GM12878 (cell line): ENCODE measurements around the gene OTX2. TPM values are rescaled to one million over a fixed set of nuclear protein-coding genes. Genes with fewer than 3 reads are reported as not detected.

Experiments used
- ATAC-seq: fragments of 200-7000 bp; cut with Tn5 transposase; 3 replicates; pipeline ENCODE4 v1.9.1; 2020; ENCODE audit warnings: mild to moderate bottlenecking, moderate library complexity
- BruUV-seq: library from RNA; stranded (reverse); fragments of 400-500 nt; replicated peaks from 2 replicates; lab custom pipeline; 2021; lab: Mats Ljungman, UMichigan
- CTCF ChIA-PET: fragments of 300-600 bp; sonication (Branson Sonifier 250); formaldehyde crosslinking; extraction: SDS; loops from one replicate; lab custom pipeline; 2021; ENCODE audit warnings: inconsistent platforms; lab: Yijun Ruan, JAX
- POLR2A ChIA-PET: fragments of 350-600 bp; formaldehyde crosslinking; extraction: SDS; loops from one replicate; lab custom pipeline; 2021; ENCODE audit warnings: inconsistent platforms; lab: Charles Lee
- RAD21 ChIA-PET: fragments of 300-600 bp; sonication (Branson Sonifier 250); formaldehyde crosslinking; loops from one replicate; lab custom pipeline; 2023; ENCODE audit warnings: antibody characterized with exemption; ENCODE audit not compliant: unreplicated experiment; lab: Charles Lee
- SMC1A ChIA-PET: fragments of 300-600 bp; sonication (Branson Sonifier 250); formaldehyde crosslinking; loops from one replicate; lab custom pipeline; 2023; ENCODE audit not compliant: unreplicated experiment, uncharacterized antibody; lab: Charles Lee
- DNase-seq: peaks from one replicate; pipeline ENCODE4 v3.0.0-alpha.2; 2011; ENCODE audit warnings: low read depth, low spot score
- FAIRE-seq: peaks from 3 replicates; lab custom pipeline; 2011; peaks lifted over from hg19 to GRCh38; lab: Jason Lieb, UNC
- H2AFZ ChIP-seq: 2 replicates; pipeline ENCODE4 v1.6.0; 2011; ENCODE audit warnings: low read depth, low read length, control low read depth; ENCODE audit not compliant: control insufficient read depth
- H3K27ac ChIP-seq: 2 replicates; pipeline ENCODE4 v1.5.1; 2011; ENCODE audit warnings: control low read depth; ENCODE audit not compliant: control insufficient read depth, insufficient read depth
- H3K27me3 ChIP-seq, 2 experiments: replicated peaks in 1 of 2; 2 replicates each; pipeline versions ENCODE4 v1.6.0 to v1.6.1; 2011; ENCODE audit warnings: low read length in 1 of 2; ENCODE audit not compliant: control insufficient read depth in 2 of 2, insufficient read depth in 2 of 2
- H3K36me3 ChIP-seq, 2 experiments: 2 replicates each; pipeline ENCODE4 v1.5.1; 2011; ENCODE audit warnings: low read length in 1 of 2; ENCODE audit not compliant: control insufficient read depth in 2 of 2, insufficient read depth in 2 of 2
- H3K4me1 ChIP-seq: 2 replicates; pipeline ENCODE4 v1.6.1; 2011; ENCODE audit warnings: mild to moderate bottlenecking, low read length, moderate library complexity, mixed read lengths; ENCODE audit not compliant: control insufficient read depth, insufficient read depth
- H3K4me2 ChIP-seq: 2 replicates; pipeline ENCODE4 v1.6.0; 2011; ENCODE audit warnings: control low read depth; ENCODE audit not compliant: control insufficient read depth, insufficient read depth
- H3K4me3 ChIP-seq: fragments of 200-600 bp; sonication (generic); 2 replicates; pipeline ENCODE4 v1.5.1; 2016
- H3K79me2 ChIP-seq: 2 replicates; pipeline ENCODE4 v1.6.0; 2011; ENCODE audit warnings: low read length; ENCODE audit not compliant: control insufficient read depth, insufficient read depth
- H3K9ac ChIP-seq: 2 replicates; pipeline ENCODE4 v1.8.0; 2011; ENCODE audit warnings: low read length, control low read depth, mixed read lengths; ENCODE audit not compliant: control insufficient read depth, insufficient read depth
- H3K9me3 ChIP-seq: replicated peaks from 3 replicates; pipeline ENCODE4 v1.5.1; 2011; ENCODE audit warnings: mild to moderate bottlenecking, low read length; ENCODE audit not compliant: control insufficient read depth, insufficient read depth
- H4K20me1 ChIP-seq: 2 replicates; pipeline ENCODE4 v1.6.0; 2011; ENCODE audit not compliant: control insufficient read depth, insufficient read depth
- CHD2 ChIP-seq: IDR thresholded peaks from 2 replicates; pipeline ENCODE4 v1.6.1; 2011; ENCODE audit warnings: low read depth, low read length, improper control_type of control experiment, borderline replicate concordance
- CREM ChIP-seq: IDR thresholded peaks from 2 replicates; pipeline ENCODE4 v1.6.1; 2014; ENCODE audit warnings: antibody characterized with exemption, low read depth
- EED ChIP-seq: sonication (generic); IDR thresholded peaks from 2 replicates; pipeline ENCODE4 v1.6.1; 2016; ENCODE audit warnings: antibody characterized with exemption, low read depth
- JUND ChIP-seq: IDR thresholded peaks from 2 replicates; pipeline ENCODE4 v1.6.1; 2012; ENCODE audit warnings: low read depth, mild to moderate bottlenecking, low read length, improper control_type of control experiment, moderate library complexity
- KLF5 ChIP-seq: fragments of 450-650 bp; IDR thresholded peaks from 2 replicates; pipeline ENCODE4 v1.6.1; 2014; ENCODE audit warnings: mild to moderate bottlenecking; ENCODE audit not compliant: partially characterized antibody
- PML ChIP-seq: IDR thresholded peaks from 2 replicates; pipeline ENCODE4 v1.6.1; 2012; ENCODE audit warnings: low read length, inconsistent platforms
- SRF ChIP-seq, 2 experiments: IDR thresholded peaks; 2 replicates each; pipeline ENCODE4 v1.6.1; 2011; ENCODE audit warnings: low read depth in 2 of 2, low read length in 2 of 2, mild to moderate bottlenecking in 1 of 2, moderate library complexity in 1 of 2
- TCF3 ChIP-seq: IDR thresholded peaks from 2 replicates; pipeline ENCODE4 v1.6.1; 2012; ENCODE audit warnings: low read depth, mild to moderate bottlenecking, low read length, borderline replicate concordance; ENCODE audit not compliant: insufficient read depth
- ZBTB33 ChIP-seq: fragments of 450-650 bp; IDR thresholded peaks from 2 replicates; pipeline ENCODE4 v1.6.1; 2017; ENCODE audit warnings: mild to moderate bottlenecking
- ZNF217 ChIP-seq: fragments of 450-650 bp; IDR thresholded peaks from 2 replicates; pipeline ENCODE4 v1.6.1; 2017; ENCODE audit warnings: antibody characterized with exemption, mild to moderate bottlenecking
- ZZZ3 ChIP-seq: IDR thresholded peaks from 2 replicates; pipeline ENCODE4 v1.6.1; 2011; ENCODE audit warnings: low read depth; ENCODE audit not compliant: control insufficient read depth, insufficient read length
- WGBS: methylation state at CpG from one replicate; pipeline ENCODE4 v1.1.6; 2016; ENCODE audit warnings: low lambda C conversion rate; ENCODE audit not compliant: insufficient replicate concordance, insufficient coverage; ENCODE audit errors: missing lambda C conversion rate; 5-methylcytosine and 5-hydroxymethylcytosine counted together
- in situ Hi-C: fragments of 300-500 bp; cut with MboI; formaldehyde crosslinking; loops from 9 replicates; pipeline ENCODE4 v1.14.3; 2018; ENCODE audit warnings: mixed read lengths
- intact Hi-C: fragments of 100-400 bp; cut with micrococcal nuclease; formaldehyde crosslinking; loops from one replicate; pipeline ENCODE4 v1.14.2; 2022; ENCODE audit not compliant: unreplicated experiment
- polyA plus RNA-seq, 11 experiments: library from polyadenylated mRNA; depleted of rRNA in 4 of 11; unstranded in 6 of 11; stranded (reverse) in 5 of 11; fragments of >200 nt; fragmentation: Nextera tagmentation in 4 of 11; fragmentation: Illumina TruSeq in 1 of 11; extraction: Ambion mirVana in 4 of 11; extraction: Trizol in 1 of 11; gene quantifications; 1 replicate in 1 of 11; 2 replicates in 10 of 11; pipeline versions ENCODE4 v1.2.1 to v1.2.3, GENCODE V29; 2011 to 2016; ENCODE audit warnings: inconsistent platforms in 2 of 11, missing spikeins in 2 of 11, low read depth in 1 of 11
- total RNA-seq, 4 experiments: library from RNA; depleted of rRNA in 3 of 4; stranded (reverse); fragments of >200 nt in 3 of 4; fragmentation: Illumina TruSeq in 1 of 4; extraction: Trizol in 1 of 4; gene quantifications; 2 replicates each; pipeline versions ENCODE4 v1.2.1 to v1.2.3, GENCODE V29; 2013 to 2021

The OTX2 gene
- total and polyA plus RNA-seq, 10 of the 15 experiments (the other 5 are each of a cell fraction or from before 2014, with no cell fraction given), result not detected

- intact Hi-C loops, result no loop called here
- ChIA-PET POLR2A (no interaction called here), CTCF (no interaction called here), RAD21 (no interaction called here), SMC1A (no interaction called here)
- Histone ChIP-seq H3K27me3 (0 out of 4 replicates have a peak, but pooled peaks cover 0 to 3% of the 10 kb centered on the region in 2 experiments), H4K20me1 (no peaks in the 10 kb centered on the region), H3K4me1 (no peaks in the 10 kb centered on the region), H3K36me3 (no peaks in the 10 kb centered on the region), H3K79me2 (no peaks in the 10 kb centered on the region), H3K4me3 (no peak overlapping the region), H3K9me3 (no peaks in the 10 kb centered on the region), H3K27ac (no peak overlapping the region), H3K4me2 (no peak overlapping the region), H2AFZ (no peak overlapping the region), H3K9ac (no peak overlapping the region)
- TF ChIP-seq ZBTB33, result no peak
- no peak for TF ChIP-seq EED
- TF ChIP-seq PML, result no peak
- no peak for TF ChIP-seq SRF (IDR thresholded peaks at IDR 0.05; ENCODE audit: low read depth in 2 of 2, low read length in 2 of 2)
- TF ChIP-seq CREM, result no peak
- TF ChIP-seq CHD2, result no peak
- TF ChIP-seq ZZZ3, result no peak
- no peak for TF ChIP-seq ZNF217
- TF ChIP-seq JUND, result no peak
- TF ChIP-seq TCF3, result no peak
- no peak for TF ChIP-seq KLF5
- WGBS, result 12% methylated on average over 6 of the region's 6 CpGs
- no TSS peak for BruUV-seq
- in situ Hi-C loops, result no loop called here
- DNase-seq, result no peak
- ATAC-seq, result no peak
- no peak for FAIRE-seq
Observed at GRCh38 chr14:56840221-56840620, 29.9 kb upstream of the OTX2 start.
